DLD1 (cell line): Measurements from ENCODE around the gene TCEAL1.
"Not testable (repeated sequence)": the region's sequence is repeated elsewhere in the genome, so short reads cannot be mapped to it uniquely, and the experiment has no call there.

Experiments used
- in situ Hi-C: cut with HindIII; loops from 2 replicates; pipeline ENCODE4 v1.10.0; 2017; ENCODE audit warnings: low sequenced_read_pairs

Gene TCEAL1

DNA sequence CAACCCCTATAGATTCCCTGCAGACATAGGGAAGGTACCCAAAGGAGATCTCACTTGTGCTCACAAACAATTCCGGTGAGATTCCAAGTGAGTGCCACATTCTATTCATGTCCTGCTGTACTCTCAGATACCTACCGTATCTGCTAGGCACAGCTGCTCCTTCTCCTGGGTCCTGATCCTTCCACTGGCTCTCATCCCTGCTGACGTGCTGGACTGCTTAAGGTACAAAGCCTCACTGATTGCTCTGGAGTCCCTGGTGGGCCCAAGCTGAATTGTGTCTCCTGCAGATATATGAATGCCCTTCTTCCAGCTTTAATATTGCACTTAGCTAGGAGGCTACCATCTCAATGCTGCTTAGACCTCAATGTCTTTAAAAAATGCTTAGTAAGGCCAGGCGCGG lies 2.4 kb downstream of the TCEAL1 start:
- in situ Hi-C loops = no loop called here

- in situ Hi-C loops = no loop called here
Observed at GRCh38 chrX:103635436-103635835, 6.7 kb downstream of the TCEAL1 start.

GRCh38 chrX:103637604-103638338 lies 9.0 kb downstream of the TCEAL1 start:
- in situ Hi-C loops = no loop called here

DNA sequence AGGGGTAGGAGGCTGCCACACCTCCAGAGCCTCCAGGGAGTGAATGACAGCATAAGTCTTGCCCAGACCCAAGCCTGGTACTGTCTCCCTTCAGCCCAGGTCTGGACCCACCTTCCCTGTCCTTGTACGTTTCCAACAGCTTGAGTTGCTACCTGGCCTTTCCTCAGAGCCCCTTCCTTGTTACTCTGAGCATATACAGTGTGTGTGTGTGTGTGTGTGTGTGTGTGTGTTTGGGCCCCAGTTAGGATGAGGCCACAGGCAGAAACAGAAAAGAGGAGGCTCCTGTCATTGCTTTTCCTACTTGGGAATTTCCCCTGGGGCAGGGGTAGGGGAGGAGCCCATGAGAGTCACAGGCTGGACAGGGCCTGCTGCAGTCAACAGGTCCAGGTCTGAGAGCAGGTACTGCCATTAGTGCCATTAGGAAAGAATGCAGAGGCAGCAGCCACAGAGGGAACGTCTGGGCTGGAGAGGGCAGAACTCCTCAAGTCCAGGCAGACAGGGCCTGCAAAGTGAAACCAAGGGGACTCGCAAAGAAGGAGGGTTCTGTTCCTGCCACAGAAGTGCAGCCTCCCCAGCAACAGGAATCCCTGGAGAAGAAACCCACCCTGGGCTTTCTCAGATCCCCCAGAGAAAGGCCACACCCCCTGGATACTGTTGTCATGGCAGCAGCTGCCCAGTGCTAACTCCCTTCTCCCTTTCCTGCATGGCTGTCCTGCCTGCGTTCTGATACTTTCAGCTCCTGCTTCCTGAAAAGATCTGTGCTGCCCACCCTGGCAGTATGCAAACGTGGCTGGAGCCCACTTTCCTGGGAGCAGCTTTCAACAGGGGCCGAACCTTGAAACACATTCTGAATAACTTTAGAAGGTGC lies 9.9 kb downstream of the TCEAL1 start:
- in situ Hi-C loops = not testable (repeated sequence)

- in situ Hi-C loops = no loop called here
Observed at GRCh38 chrX:103640401-103641155, 11.8 kb downstream of the TCEAL1 start.

GRCh38 chrX:103644125-103644524 lies 15.3 kb downstream of the TCEAL1 start:
- in situ Hi-C loops = no loop called here

GRCh38 chrX:103647630-103648029 lies 18.9 kb downstream of the TCEAL1 start:
- in situ Hi-C loops = no loop called here

DNA sequence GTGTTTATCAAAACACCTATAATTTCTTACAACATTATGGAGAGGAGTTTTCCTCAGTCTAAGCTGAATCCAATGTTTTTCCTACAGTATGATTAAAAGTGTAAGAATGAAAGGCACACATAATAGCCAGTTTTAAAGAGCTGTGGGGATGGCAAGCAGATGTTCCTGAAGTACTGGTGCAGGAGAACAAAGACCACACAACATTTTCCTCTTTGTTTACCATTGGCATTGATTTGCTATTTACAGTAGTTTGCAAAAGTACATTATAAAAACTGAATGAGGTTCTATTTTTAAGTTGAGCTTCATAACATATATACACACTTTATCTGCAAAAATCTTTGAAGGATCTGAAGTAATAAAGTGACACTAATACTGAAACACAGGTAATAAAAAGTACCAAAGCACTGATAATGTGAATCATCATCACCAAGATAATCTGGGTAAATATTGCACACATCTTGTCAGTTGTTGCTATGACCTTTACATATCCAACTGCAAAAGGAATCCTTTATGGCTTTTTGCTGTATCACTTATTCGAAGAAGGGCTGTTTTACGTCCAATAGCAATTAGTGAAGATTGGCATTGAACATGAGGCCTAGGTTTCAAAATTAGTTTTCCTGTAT lies 22.5 kb downstream of the TCEAL1 start:
- in situ Hi-C loops = no loop called here

GRCh38 chrX:103655230-103656000 lies 26.6 kb downstream of the TCEAL1 start:
- in situ Hi-C loops = not testable (repeated sequence)

GRCh38 chrX:103656617-103657016 lies 27.8 kb downstream of the TCEAL1 start:
- in situ Hi-C loops = no loop called here

DNA sequence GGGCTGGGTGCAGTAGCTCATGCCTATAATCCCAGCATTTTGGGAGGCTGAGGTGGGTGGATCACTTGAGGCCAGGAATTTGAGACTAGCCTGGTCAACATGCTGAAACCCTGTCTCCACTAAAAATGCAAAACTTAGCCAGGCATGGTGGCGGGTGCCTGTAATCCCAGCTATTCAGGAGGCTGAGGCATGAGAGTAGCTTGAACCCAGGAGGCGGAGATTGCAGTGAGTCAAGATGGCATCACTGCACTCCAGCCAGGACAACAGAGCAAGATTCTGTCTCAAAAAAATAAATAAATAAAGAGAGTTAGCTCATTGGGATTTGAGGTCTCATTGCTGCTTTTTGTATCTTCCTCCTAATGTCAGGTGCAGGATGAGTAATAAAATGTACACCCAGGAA lies 28.3 kb downstream of the TCEAL1 start:
- in situ Hi-C loops = not testable (repeated sequence)

DNA sequence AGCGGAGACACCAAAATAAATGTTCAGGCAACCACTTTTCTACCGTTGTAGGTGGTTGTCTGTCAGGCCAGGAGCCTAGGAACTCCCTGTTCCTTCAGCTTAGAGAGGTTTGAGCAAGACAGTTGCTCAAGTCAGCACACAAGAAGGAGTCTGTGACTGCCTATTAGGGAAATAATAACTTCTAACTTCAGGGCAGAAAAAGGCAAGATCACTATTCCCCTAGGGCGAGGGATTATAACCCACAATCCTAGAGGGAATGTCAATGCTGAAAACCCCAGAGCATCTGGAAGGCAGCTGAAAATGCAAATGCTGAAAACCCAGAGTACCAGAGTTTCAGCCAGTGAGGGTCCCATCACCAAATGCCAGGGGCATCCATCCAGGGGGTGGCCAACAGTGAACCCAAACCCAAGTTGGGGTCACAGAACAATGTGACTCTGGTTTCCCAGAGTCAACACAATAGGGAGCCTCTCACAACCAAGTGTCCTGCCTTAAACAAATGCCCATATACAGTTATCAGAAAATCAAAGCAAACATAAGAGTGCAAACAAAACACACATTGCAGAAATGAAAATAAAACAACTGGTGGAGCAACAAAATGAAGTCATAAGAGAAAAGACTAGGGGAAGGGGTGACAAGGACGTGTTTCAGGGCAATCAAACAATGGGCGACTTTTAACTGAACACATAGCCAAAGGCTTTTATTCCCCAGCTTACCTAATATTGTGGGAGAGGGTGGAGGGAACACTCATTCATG lies 30.1 kb downstream of the TCEAL1 start:
- in situ Hi-C loops = no loop called here

DNA sequence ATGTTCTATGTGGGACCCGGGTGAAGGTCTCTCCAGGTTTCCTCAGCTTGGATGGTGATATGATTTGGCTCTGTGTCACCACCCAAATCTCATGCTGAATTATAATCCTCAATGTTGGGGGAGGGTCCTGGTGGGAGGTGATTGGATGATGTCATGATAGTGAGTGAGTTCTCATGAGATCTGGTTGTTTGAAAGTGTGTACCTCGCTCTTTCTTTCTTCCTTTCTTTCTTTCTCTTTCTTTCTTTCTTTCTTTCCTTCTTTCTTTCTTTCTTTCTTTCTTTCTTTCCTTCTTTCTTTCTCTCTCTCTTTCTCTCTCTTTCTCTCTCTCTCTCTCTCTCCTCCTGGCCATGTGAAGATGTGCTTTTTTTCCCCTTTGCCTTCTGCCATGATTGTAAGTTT lies 30.7 kb downstream of the TCEAL1 start:
- in situ Hi-C loops = not testable (repeated sequence)

DNA sequence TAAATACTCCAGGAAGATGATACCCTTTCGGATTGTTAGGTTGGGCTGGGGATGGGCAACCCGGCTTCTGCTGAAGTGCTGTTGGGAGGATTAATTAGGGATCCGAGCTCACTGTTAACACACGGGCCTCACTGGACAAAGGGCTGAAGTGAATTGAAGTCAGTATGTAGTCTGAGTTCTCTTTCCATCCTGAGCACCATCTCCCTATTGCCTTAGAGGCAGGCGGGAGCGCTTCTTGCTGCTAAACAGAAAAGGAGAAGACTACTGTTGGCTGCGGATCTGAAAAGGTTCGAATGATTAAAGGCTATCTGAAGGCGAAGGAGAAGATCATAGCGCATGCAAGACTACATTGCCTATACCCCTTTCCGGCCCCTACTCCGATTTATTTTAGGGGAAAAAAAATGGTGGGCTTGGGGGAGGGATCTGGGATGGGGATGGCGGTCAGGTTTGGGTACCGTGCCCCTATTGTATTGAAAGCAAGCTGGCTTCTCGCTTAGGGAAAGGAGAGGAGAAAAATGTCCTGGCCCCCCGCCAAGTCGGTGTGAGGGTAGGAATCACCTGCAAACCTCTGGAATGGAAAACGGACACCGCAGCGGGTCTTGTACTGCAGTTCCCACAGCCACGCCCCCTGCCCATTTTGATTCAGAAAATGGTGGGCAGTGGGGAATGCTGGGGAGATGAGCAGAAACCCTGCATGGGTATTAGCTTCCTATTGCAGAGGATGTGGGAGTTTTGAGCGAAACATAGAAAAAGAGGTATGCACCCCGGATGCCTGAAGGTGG lies 35.4 kb downstream of the TCEAL1 start:
- in situ Hi-C loops = no loop called here

- in situ Hi-C loops = no loop called here
Observed at GRCh38 chrX:103666202-103667107, 37.7 kb downstream of the TCEAL1 start.

- in situ Hi-C loops = no loop called here
Observed at GRCh38 chrX:103669745-103670144, 41.0 kb downstream of the TCEAL1 start.

DNA sequence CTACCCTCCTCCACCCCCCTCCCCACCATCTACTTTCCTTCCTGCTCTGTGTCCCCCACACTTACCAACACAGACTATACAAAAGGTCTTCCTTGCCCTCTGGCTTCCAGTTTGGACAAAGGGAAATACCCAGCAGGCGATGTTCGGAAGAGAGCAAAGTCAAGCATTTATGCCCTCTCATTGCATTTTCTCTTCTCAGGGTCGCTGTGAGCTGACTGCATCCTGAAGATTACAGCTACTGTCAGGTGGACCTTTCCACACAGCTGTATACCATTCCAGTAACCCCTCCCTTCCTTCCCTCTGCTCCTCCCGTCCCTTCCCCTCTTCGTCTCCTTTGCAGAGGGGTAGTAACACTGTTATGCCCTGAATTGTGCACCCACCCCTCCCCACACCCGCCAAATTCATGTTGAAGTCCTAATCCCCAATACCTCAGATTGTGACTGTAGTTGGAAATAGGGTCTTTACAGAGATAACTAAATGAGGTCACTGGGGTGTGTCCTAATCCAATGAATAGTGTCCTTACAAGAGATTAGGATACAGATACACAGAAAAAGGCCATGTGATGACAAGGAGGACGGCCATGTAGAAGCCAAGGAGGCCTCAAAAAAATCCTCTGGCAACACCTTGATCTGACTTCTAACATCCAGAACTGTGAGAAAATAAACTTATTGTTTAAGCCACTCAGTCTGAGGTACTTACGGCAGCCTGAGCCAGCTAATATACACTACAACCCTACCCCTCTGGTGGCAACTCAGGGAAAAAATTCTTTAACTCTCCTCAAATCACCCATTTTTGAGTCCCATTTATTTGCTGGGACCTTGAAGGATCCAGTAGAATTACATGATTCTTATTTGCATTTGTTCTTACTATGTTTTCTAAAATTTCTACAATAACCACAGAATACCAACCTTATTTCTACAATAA lies 46.0 kb downstream of the TCEAL1 start:
- in situ Hi-C loops = no loop called here
